GM12873 (cell line): ENCODE data around the gene PNPT1.

ENCODE experiments used
- CTCF ChIP-seq: IDR thresholded peaks from 2 replicates; pipeline ENCODE4 v1.5.1; 2012; ENCODE audit warnings: low read depth, mild to moderate bottlenecking, moderate library complexity, low read length, control low read depth; ENCODE audit not compliant: insufficient read depth; ENCODE audit errors: missing control alignments

PNPT1 gene

GRCh38 chr2:55601849-55602248 is 91.8 kb downstream of the PNPT1 start:
- TF ChIP-seq CTCF, result no peak

- TF ChIP-seq CTCF, result no peak
Measured at GRCh38 chr2:55598056-55598795, 95.4 kb downstream of the PNPT1 start.

- TF ChIP-seq CTCF, result no peak
Measured at GRCh38 chr2:55595536-55595935, 98.1 kb downstream of the PNPT1 start.

DNA sequence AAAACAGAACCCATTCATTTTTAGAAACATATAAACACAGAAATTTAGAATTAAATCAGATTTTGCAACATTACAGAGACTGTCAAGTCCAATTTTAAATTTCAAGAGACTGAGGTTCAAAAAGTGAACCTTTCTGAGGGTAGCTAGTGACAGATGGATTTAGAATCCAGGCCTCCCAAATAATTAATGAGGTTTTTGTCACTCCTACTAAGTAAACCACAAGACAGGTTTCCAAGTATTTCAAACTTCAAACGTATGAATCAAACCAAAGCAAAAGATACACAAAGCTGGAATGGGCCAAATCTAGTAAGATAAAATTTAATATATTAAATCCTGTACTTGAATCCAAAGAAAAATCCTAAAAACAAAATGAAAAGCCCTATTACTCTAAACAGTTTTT is 101.5 kb downstream of the PNPT1 start:
- TF ChIP-seq CTCF, result no peak

DNA sequence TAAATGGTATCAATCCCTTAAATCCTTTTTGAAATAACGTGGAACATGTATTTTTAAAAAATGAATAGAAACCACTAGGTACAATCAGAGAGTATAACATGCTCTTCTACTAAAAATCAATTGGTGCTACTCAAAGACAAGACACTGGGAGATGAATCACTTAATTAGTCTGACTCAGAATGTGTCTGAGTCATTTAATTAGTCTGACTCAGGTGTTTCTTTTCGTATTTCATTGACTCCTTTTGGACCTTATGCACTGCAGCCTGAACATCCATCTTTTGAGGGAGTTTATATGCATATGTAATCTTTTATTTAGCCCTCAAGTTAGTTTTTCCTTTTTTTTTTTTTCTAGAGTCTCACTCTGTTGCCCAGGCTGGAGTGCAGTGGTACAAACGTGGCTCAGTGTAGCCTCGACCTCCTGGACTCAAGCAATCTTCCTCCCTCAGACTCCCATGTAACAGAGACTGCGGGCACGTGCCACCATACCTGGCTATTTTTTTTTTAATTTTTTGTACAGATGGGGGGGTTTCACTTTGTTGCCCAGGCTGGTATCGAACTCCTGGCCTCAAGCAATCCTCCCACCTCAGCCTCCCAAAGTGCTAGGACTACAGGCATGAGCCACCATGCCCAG is 102.7 kb downstream of the PNPT1 start:
- TF ChIP-seq CTCF, result no peak

GRCh38 chr2:55585451-55586080 is 108.1 kb downstream of the PNPT1 start:
- TF ChIP-seq CTCF, result no peak
